SK-N-SH (cell line): ENCODE data around the gene FBXO33. TPM values are rescaled to one million over a fixed set of nuclear protein-coding genes. Genes with fewer than 3 reads are reported as not detected.

Experiments
- CTCF ChIA-PET: fragments of 300-600, 350-600 bp; formaldehyde crosslinking; extraction: SDS; loops from one replicate; lab custom pipeline; 2021; lab: Yijun Ruan, JAX
- POLR2A ChIA-PET: fragments of 350-600 bp; sonication (Branson Sonifier 250); formaldehyde crosslinking; extraction: SDS; loops from one replicate; lab custom pipeline; 2020; ENCODE audit warnings: antibody characterized with exemption, inconsistent platforms; lab: Yijun Ruan, JAX
- DNase-seq: peaks from one replicate; pipeline ENCODE4 v3.0.0; 2012
- H2AFZ ChIP-seq: fragments of 200-600 bp; sonication (generic); 2 replicates; pipeline ENCODE4 v1.8.1; 2016; ENCODE audit warnings: antibody characterized with exemption, mild to moderate bottlenecking, low read depth
- H3F3A ChIP-seq: fragments of 200-600 bp; sonication (generic); replicated peaks from 2 replicates; pipeline ENCODE3; 2016; ENCODE audit warnings: antibody characterized with exemption, mild to moderate bottlenecking; ENCODE audit not compliant: insufficient read depth
- H3K27ac ChIP-seq, 2 experiments: fragments of 200-500 bp in 1 of 2; fragments of 200-600 bp in 1 of 2; sonication (Bioruptor generic) in 1 of 2; sonication (generic), shearing (Covaris generic) in 1 of 2; 2 replicates each; pipeline versions ENCODE4 v1.5.1 to v1.6.1; 2014 to 2016; ENCODE audit warnings: low read depth in 2 of 2, inconsistent platforms in 1 of 2, low read length in 1 of 2, mild to moderate bottlenecking in 1 of 2, mixed read lengths in 1 of 2
- H3K27me3 ChIP-seq: fragments of 200-600 bp; sonication (generic), shearing (Covaris generic); 2 replicates; pipeline ENCODE4 v1.6.1; 2016; ENCODE audit warnings: mixed run types; ENCODE audit not compliant: insufficient read depth
- H3K36me3 ChIP-seq, 2 experiments: fragments of 200-500 bp in 1 of 2; fragments of 200-600 bp in 1 of 2; sonication (Bioruptor generic) in 1 of 2; sonication (generic) in 1 of 2; replicated peaks in 1 of 2; 2 replicates each; pipeline versions ENCODE3 to v1.5.1; 2014 to 2016; ENCODE audit warnings: low read length in 1 of 2, mild to moderate bottlenecking in 1 of 2; ENCODE audit not compliant: insufficient read depth in 2 of 2, control insufficient read depth in 1 of 2
- H3K4me1 ChIP-seq, 2 experiments: fragments of 200-500 bp in 1 of 2; fragments of 200-600 bp in 1 of 2; sonication (Bioruptor generic) in 1 of 2; sonication (generic), shearing (Covaris generic) in 1 of 2; 2 replicates each; pipeline versions ENCODE4 v1.5.1 to v1.6.1; 2014 to 2016; ENCODE audit warnings: low read depth in 1 of 2, low read length in 1 of 2, mixed run types in 1 of 2; ENCODE audit not compliant: insufficient read depth in 2 of 2, control insufficient read depth in 1 of 2
- H3K4me2 ChIP-seq: fragments of 200-600 bp; sonication (generic), shearing (Covaris generic); 2 replicates; pipeline ENCODE4 v1.6.1; 2017; ENCODE audit warnings: mixed run types
- H3K4me3 ChIP-seq, 2 experiments: fragments of 200-500 bp in 1 of 2; fragments of 200-600 bp in 1 of 2; sonication (Bioruptor generic) in 1 of 2; sonication (generic), shearing (Covaris generic) in 1 of 2; 2 replicates each; pipeline versions ENCODE4 v1.5.1 to v1.8.1; 2014 to 2016; ENCODE audit warnings: low read depth in 2 of 2, inconsistent platforms in 1 of 2, low read length in 1 of 2, mild to moderate bottlenecking in 1 of 2, mixed read lengths in 1 of 2, moderate library complexity in 1 of 2
- H3K79me2 ChIP-seq: fragments of 200-600 bp; sonication (generic); 2 replicates; pipeline ENCODE4 v1.8.1; 2017; ENCODE audit warnings: mild to moderate bottlenecking; ENCODE audit not compliant: insufficient read depth
- H3K9ac ChIP-seq: fragments of 200-600 bp; sonication (generic); 2 replicates; pipeline ENCODE4 v1.6.1; 2017; ENCODE audit warnings: mixed run types
- H3K9me2 ChIP-seq: fragments of 200-600 bp; sonication (generic); 2 replicates; pipeline ENCODE4 v1.6.1; 2017; ENCODE audit warnings: mixed run types
- H3K9me3 ChIP-seq: fragments of 200-600 bp; sonication (generic); 2 replicates; pipeline ENCODE4 v1.6.1; 2017; ENCODE audit warnings: mixed run types, mild to moderate bottlenecking, moderate library complexity
- H4K20me1 ChIP-seq: fragments of 200-600 bp; sonication (generic); 2 replicates; pipeline ENCODE4 v1.6.1; 2017; ENCODE audit warnings: mild to moderate bottlenecking, mixed run types; ENCODE audit not compliant: insufficient read depth
- CHD2 ChIP-seq: fragments of 150-350 bp; IDR thresholded peaks from 2 replicates; pipeline ENCODE4 v1.6.1; 2018; ENCODE audit warnings: low read length; ENCODE audit not compliant: partially characterized antibody
- ELF1 ChIP-seq: IDR thresholded peaks from 2 replicates; pipeline ENCODE4 v1.4.0; 2012
- EP300 ChIP-seq, 2 experiments: IDR thresholded peaks; 2 replicates each; pipeline versions ENCODE4 v1.4.0 to v1.6.1; 2012; ENCODE audit warnings: borderline replicate concordance in 1 of 2, low read depth in 1 of 2, low read length in 1 of 2
- EZH2phosphoT487 ChIP-seq: fragments of 200-600 bp; sonication (generic); IDR thresholded peaks from 2 replicates; pipeline ENCODE4 v1.6.1; 2017; ENCODE audit warnings: low read depth, mixed run types, mild to moderate bottlenecking, antibody characterized with exemption, moderate library complexity, borderline replicate concordance
- FOSL2 ChIP-seq: IDR thresholded peaks from 2 replicates; pipeline ENCODE4 v1.4.0; 2012; ENCODE audit warnings: low read depth, mild to moderate bottlenecking, moderate library complexity, borderline replicate concordance
- FOXJ3 ChIP-seq: sonication (generic); formaldehyde crosslinking; IDR thresholded peaks from 2 replicates; pipeline ENCODE4 v1.5.1; 2020; ENCODE audit warnings: mild to moderate bottlenecking, missing genetic modification reagents
- JUND ChIP-seq: IDR thresholded peaks from 2 replicates; pipeline ENCODE4 v1.4.0; 2012
- MAX ChIP-seq: IDR thresholded peaks from 2 replicates; pipeline ENCODE4 v1.4.0; 2012; ENCODE audit warnings: low read depth
- NFIC ChIP-seq: IDR thresholded peaks from 2 replicates; pipeline ENCODE4 v1.4.0; 2012; ENCODE audit warnings: borderline replicate concordance
- POLR2AphosphoS5 ChIP-seq: IDR thresholded peaks from 2 replicates; pipeline ENCODE4 v1.6.1; 2012; ENCODE audit warnings: low read depth, low read length
- RAD21 ChIP-seq: IDR thresholded peaks from 2 replicates; pipeline ENCODE4 v1.6.1; 2012; ENCODE audit warnings: mild to moderate bottlenecking, low read length
- RCOR1 ChIP-seq: fragments of 150-350 bp; IDR thresholded peaks from 2 replicates; pipeline ENCODE4 v1.6.1; 2017; ENCODE audit warnings: antibody characterized with exemption, low read length
- RFX5 ChIP-seq: IDR thresholded peaks from 2 replicates; pipeline ENCODE4 v1.6.1; 2012; ENCODE audit warnings: mild to moderate bottlenecking, improper control_type of control experiment, low read length
- RXRA ChIP-seq: IDR thresholded peaks from 2 replicates; pipeline ENCODE4 v1.4.0; 2012; ENCODE audit warnings: low read depth, mild to moderate bottlenecking, borderline replicate concordance
- SIN3A ChIP-seq: IDR thresholded peaks from 2 replicates; pipeline ENCODE4 v1.6.1; 2012; ENCODE audit warnings: low read depth, mild to moderate bottlenecking, low read length, moderate library complexity, borderline replicate concordance
- SMC3 ChIP-seq: IDR thresholded peaks from 2 replicates; pipeline ENCODE4 v1.6.1; 2012; ENCODE audit warnings: low read depth, low read length, improper control_type of control experiment
- TAF1 ChIP-seq: IDR thresholded peaks from 2 replicates; pipeline ENCODE4 v1.6.1; 2012; ENCODE audit warnings: low read depth, mild to moderate bottlenecking, low read length, moderate library complexity, borderline replicate concordance
- TCF12 ChIP-seq: IDR thresholded peaks from 2 replicates; pipeline ENCODE4 v1.4.0; 2012
- YY1 ChIP-seq: IDR thresholded peaks from 2 replicates; pipeline ENCODE4 v1.4.0; 2012; ENCODE audit warnings: low read depth, mild to moderate bottlenecking
- WGBS: methylation state at CpG from one replicate; pipeline ENCODE4 v1.1.6; 2017; ENCODE audit warnings: low lambda C conversion rate; 5-methylcytosine and 5-hydroxymethylcytosine counted together
- polyA plus RNA-seq, 3 experiments: library from polyadenylated mRNA; depleted of rRNA; stranded (reverse); fragments of >200 nt; gene quantifications; 2 replicates each; pipeline ENCODE4 v1.2.3, GENCODE V29; 2012
- TF ChIP-seq, protein P1 (sequence below): IDR thresholded peaks from 2 replicates; pipeline ENCODE4 v1.4.0; 2012; ENCODE audit warnings: low read depth, borderline replicate concordance
- TF ChIP-seq, protein P2 (sequence below): IDR thresholded peaks from 2 replicates; pipeline ENCODE4 v1.6.1; 2012; ENCODE audit warnings: mild to moderate bottlenecking, low read depth, low read length, moderate library complexity

Gene FBXO33
- polyA plus RNA-seq, 1 of the 3 experiments (the other 2 are of a cell fraction), result 4.2 TPM

DNA sequence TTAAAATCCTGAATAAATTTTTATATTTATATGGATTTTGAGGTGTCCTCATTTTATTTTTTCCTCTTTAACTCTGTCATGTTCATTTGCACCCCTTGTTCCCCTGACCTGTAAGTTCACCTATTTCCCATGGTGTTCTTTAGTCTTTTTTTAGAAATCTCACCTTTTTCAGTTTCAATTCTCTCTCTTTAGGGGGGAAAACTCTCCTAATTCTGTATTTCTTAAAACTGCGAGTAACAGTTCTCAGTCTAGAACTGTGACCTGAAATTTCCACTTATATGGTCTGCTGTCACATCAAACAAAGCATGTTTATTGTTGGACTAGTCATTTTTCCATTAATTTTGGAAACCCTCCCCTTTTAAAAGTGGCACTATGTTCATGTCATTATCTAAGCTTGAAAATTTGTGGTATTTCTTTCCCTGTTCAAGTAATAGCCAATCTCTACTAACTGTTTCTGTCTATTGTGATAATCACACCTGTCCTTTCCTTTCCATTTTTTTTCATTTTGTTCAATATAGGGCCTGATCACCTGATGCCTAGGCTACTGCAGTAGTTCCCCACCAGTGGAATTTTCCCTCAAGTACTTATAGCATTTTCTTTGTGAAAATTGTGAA, 14.0 kb upstream of the FBXO33 start:
- Histone ChIP-seq H3K4me2 (no peak overlapping the region), H3K4me3 (no peak overlapping the region), H3K9ac (no peak overlapping the region), H4K20me1 (no peaks in the 10 kb centered on the region), H3K27ac (no peak overlapping the region), H3K9me3 (no peaks in the 10 kb centered on the region), H3K36me3 (no peaks in the 10 kb centered on the region), H3K27me3 (no peaks in the 10 kb centered on the region), H3F3A (no peaks in the 10 kb centered on the region), H3K9me2 (no peaks in the 10 kb centered on the region), H3K4me1 (no peaks in the 10 kb centered on the region), H2AFZ (no peak overlapping the region), H3K79me2 (no peaks in the 10 kb centered on the region)
- DNase-seq, result no peak
- WGBS, result 79% methylated on average over 1 of the region's 1 CpG
- ChIA-PET CTCF (no interaction called here), POLR2A (no interaction called here)
- no peak for TF ChIP-seq FOXJ3
- no peak for TF ChIP-seq CHD2

DNA sequence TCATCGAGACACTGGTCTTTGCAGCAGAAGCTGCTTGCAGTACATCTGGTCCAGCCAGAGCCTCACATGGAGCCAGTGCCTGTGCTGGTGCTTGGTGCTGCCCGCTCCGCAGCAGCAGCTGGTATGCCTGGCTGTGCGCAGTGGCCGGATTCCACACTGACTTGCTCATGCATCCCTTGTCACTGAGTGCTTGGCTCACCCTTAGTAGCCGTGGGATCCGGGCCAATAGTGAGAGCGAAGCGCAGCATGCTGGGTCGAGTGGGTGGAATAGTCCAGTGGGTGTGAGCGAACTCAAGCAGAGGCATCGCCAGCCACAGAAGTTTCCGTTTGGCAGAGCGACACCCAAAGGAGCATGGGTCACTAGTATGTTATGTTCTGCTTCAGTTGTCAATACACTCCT, 10.1 kb upstream of the FBXO33 start:
- CTCF ChIA-PET, result no interaction called here
- Histone ChIP-seq H3K9me2 (no peaks in the 10 kb centered on the region), H3K9ac (no peak overlapping the region), H3K27ac (no peak overlapping the region), H3K4me2 (no peak overlapping the region), H3K27me3 (no peaks in the 10 kb centered on the region), H4K20me1 (no peaks in the 10 kb centered on the region), H2AFZ (no peak overlapping the region), H3K36me3 (no peaks in the 10 kb centered on the region), H3K4me3 (no peak overlapping the region), H3K79me2 (no peaks in the 10 kb centered on the region), H3F3A (no peaks in the 10 kb centered on the region), H3K9me3 (no peaks in the 10 kb centered on the region), H3K4me1 (no peaks in the 10 kb centered on the region)
- DNase-seq, result no peak
- POLR2A ChIA-PET, result no interaction called here
- 83% methylated on average over 11 of the region's 14 CpGs for WGBS
- TF ChIP-seq RAD21, result no peak
- TF ChIP-seq RXRA, result no peak
- TF ChIP-seq SMC3, result no peak
- no peak for TF ChIP-seq ELF1
- TF ChIP-seq RCOR1, result no peak
- TF ChIP-seq SIN3A, result no peak
- TF ChIP-seq, protein P1, sequence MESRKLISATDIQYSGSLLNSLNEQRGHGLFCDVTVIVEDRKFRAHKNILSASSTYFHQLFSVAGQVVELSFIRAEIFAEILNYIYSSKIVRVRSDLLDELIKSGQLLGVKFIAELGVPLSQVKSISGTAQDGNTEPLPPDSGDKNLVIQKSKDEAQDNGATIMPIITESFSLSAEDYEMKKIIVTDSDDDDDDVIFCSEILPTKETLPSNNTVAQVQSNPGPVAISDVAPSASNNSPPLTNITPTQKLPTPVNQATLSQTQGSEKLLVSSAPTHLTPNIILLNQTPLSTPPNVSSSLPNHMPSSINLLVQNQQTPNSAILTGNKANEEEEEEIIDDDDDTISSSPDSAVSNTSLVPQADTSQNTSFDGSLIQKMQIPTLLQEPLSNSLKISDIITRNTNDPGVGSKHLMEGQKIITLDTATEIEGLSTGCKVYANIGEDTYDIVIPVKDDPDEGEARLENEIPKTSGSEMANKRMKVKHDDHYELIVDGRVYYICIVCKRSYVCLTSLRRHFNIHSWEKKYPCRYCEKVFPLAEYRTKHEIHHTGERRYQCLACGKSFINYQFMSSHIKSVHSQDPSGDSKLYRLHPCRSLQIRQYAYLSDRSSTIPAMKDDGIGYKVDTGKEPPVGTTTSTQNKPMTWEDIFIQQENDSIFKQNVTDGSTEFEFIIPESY, result no peak
- TF ChIP-seq RFX5, result no peak
- TF ChIP-seq, protein P2, sequence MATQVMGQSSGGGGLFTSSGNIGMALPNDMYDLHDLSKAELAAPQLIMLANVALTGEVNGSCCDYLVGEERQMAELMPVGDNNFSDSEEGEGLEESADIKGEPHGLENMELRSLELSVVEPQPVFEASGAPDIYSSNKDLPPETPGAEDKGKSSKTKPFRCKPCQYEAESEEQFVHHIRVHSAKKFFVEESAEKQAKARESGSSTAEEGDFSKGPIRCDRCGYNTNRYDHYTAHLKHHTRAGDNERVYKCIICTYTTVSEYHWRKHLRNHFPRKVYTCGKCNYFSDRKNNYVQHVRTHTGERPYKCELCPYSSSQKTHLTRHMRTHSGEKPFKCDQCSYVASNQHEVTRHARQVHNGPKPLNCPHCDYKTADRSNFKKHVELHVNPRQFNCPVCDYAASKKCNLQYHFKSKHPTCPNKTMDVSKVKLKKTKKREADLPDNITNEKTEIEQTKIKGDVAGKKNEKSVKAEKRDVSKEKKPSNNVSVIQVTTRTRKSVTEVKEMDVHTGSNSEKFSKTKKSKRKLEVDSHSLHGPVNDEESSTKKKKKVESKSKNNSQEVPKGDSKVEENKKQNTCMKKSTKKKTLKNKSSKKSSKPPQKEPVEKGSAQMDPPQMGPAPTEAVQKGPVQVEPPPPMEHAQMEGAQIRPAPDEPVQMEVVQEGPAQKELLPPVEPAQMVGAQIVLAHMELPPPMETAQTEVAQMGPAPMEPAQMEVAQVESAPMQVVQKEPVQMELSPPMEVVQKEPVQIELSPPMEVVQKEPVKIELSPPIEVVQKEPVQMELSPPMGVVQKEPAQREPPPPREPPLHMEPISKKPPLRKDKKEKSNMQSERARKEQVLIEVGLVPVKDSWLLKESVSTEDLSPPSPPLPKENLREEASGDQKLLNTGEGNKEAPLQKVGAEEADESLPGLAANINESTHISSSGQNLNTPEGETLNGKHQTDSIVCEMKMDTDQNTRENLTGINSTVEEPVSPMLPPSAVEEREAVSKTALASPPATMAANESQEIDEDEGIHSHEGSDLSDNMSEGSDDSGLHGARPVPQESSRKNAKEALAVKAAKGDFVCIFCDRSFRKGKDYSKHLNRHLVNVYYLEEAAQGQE, result no peak
- no peak for TF ChIP-seq MAX
- TF ChIP-seq JUND, result no peak
- no peak for TF ChIP-seq EZH2phosphoT487
- no peak for TF ChIP-seq EP300 (IDR thresholded peaks at IDR 0.05; ENCODE audit: borderline replicate concordance in 1 of 2, low read depth in 1 of 2, low read length in 1 of 2)
- no peak for TF ChIP-seq TAF1
- no peak for TF ChIP-seq POLR2AphosphoS5
- TF ChIP-seq YY1, result no peak
- TF ChIP-seq FOSL2, result no peak
- TF ChIP-seq NFIC, result no peak
- no peak for TF ChIP-seq TCF12
